A172 (cell line): ENCODE data around the gene PDPR. TPM values are rescaled to one million over a fixed set of nuclear protein-coding genes. Genes with fewer than 3 reads are reported as not detected.

Source experiments
- total RNA-seq: library from RNA; depleted of rRNA; stranded (reverse); fragments of >200 nt; shearing (Covaris generic); gene quantifications from 2 replicates; pipeline ENCODE4 v1.2.3, GENCODE V29; 2014; rRNA removed

The PDPR gene
- total RNA-seq, 1 experiment from 2014 or later: 16.6 TPM

Other genes with a start within 250 kb of the PDPR start
- 0.29 and 0.65 TPM in 2 replicates for gene CLEC18A, start 163.0 kb upstream of the PDPR start, total RNA-seq
- gene CLEC18C, start 59.5 kb downstream of the PDPR start, total RNA-seq: 3.3 and 3.6 TPM in 2 replicates
- 44.5 and 49.4 TPM in 2 replicates for gene EXOSC6, start 137.6 kb downstream of the PDPR start, total RNA-seq
- 68.0 and 74.4 TPM in 2 replicates for gene AARS1, start 175.2 kb downstream of the PDPR start, total RNA-seq
- 10.3 and 16.5 TPM in 2 replicates for gene DDX19B, start 184.9 kb downstream of the PDPR start, total RNA-seq
- gene DDX19A, start 232.6 kb downstream of the PDPR start, total RNA-seq: 40.6 and 47.5 TPM in 2 replicates